ENCODE data around the gene FOXP4.

The FOXP4 gene

DNA sequence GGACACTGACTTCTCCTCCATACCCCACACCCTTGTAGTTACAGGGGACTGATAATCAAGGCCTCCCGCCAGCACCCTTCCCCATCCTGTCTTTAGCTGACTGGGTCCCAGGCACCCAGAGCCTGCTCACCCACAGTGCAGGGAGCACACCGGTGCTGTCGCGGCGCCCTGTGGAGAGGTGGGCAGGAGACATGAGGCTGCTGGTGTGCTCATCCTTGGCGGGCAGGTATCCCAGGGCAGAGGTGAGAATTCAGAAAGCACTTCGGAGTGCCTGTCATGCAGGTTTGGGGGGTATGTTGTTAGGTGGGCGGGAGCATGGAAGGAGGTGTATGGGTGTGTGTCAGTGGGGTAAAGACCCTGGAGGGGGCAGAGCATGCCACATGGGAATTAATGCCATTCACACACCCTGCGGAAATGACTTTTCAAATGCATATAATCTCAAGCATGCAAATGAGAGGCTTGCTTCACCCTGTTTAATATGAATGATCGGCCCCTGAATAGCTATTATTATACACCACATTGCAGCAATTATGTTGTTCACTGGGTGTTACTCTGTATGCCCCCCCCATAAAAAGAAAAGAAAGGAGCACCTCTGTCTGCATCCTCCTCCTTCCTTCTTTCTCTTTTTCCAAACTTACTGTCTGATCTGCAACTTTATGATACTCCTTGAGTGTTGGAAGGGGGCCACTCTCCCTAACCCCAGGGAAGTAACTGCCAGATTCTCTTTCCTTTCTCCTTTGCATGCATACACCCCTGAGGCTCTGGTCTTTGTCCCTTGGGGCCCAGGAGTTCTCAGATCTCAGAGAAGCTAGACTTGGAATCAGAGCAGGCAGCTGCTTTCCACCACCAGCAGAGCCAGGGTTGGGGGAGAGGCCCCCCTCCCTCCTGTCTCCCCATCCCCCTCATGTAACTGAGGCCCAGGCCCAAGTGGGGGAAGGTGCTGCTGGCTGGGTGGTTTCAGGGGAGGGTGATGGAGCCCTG is 16.0 kb downstream of the FOXP4 start:
- no peak overlapping the region for H3K27ac ChIP-seq

DNA sequence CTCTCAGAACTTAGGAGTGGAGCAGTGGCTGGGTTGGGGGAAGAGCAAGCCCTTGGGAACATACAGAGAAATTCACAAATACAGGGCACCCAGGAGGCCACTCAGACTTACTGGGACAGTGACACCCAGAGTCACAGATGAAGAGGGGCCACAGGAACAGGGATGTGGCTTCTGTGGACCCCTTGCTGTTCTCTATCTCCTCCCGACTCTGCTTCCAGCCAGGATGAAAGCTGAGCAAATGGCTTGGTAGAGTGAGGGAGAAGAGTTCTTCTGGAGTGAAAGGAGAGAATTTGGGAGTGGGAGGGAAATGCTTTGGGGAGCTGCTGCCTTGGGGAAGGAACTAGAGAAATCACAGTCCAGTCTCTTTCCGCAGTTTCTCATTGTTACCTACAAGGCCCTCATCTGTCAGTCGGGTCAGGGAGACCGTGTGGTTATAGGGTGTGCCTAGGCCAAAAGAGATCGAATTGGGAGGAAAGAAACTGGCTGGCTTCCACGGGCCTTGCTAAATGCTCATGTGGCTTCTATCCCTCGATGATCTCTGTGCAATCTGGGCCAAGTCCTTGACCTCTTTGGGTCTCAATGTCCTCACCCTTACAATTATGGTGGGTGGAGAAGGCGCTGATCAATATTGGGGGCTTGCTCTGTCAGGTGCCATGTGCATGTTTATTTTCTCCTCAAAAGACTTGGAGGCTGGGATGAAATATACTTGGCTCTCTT is 17.0 kb downstream of the FOXP4 start:
- H3K27ac ChIP-seq, result no peak overlapping the region
- DNase-seq (ENCODE audit: low read depth, low spot score), result no peak

More for the DNA sequence above, 16.0 kb downstream of the FOXP4 start:
- DNase-seq (ENCODE audit: low read depth, low spot score), result no peak

DNA sequence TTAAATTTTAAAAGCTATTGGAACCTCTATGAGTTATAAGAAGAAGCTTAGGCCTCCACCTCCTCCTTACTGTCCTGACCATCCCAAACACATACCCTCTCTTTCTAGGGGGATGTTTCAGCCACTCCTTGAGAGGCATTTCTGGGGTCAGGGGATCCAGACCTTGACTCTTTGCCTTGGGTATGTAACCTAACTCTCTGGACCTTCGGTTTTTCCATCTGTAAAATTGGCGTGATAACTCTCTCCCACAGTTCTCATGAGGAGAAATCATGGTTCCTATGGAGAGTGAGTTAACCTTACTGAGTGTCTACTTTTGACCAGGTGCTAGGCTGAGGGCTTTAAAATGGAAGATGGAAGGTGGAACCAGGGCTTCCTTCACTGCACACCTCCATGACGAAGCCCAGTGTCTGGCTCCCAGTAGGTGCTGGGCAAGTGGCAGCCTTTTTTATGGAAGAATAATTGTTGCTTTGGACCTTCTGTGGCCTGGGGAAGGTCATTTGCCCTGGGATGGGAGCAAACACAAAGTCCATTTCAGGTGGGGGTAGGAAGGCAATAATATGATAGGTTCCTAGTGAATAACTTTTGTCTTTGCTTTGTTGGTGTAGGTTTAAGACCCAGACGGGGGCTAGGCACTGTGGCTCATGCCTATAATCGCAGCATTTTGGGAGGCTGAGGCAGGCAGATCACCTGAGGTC is 18.4 kb downstream of the FOXP4 start:
- no peak for DNase-seq (ENCODE audit: low read depth, low spot score)
- H3K27ac ChIP-seq, result no peak overlapping the region

DNA sequence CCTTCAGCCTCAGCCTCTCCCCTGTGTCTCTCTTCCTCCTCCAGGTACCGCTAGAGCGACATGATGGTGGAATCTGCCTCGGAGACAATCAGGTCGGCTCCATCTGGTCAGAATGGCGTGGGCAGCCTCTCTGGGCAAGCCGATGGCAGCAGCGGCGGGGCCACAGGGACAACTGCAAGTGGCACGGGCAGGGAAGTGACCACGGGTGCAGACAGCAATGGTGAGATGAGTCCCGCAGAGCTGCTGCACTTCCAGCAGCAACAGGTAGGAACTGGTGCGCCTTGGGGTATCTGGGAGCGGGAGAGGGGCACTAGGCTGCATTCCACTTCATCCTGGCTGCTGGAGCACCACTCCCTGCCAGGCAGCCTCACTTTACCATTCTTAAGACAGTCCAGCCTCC is 19.5 kb downstream of the FOXP4 start:
- no peak overlapping the region for H3K27ac ChIP-seq
- DNase-seq (ENCODE audit: low read depth, low spot score), result no peak

DNA sequence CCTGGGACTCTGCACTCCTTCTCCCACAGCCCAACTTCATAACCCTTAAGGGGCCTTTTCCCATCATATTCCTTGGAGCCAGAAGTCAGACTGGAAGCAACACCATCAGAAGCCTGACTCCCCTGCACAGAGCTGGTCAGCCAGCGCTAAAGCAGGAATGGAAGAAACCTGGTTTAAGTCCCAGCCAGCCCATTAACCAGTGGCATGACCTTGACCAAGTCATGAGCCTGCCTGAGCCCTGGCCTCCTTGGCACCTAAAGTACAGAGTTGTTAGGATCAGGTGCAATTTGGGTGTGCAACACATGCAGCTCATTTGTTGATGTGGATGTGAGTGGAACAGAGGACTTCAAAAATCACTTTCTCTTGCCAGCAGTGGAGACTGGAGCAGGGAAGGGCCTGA is 20.8 kb downstream of the FOXP4 start:
- DNase-seq (ENCODE audit: low read depth, low spot score), result no peak
- no peak overlapping the region for H3K27ac ChIP-seq

DNA sequence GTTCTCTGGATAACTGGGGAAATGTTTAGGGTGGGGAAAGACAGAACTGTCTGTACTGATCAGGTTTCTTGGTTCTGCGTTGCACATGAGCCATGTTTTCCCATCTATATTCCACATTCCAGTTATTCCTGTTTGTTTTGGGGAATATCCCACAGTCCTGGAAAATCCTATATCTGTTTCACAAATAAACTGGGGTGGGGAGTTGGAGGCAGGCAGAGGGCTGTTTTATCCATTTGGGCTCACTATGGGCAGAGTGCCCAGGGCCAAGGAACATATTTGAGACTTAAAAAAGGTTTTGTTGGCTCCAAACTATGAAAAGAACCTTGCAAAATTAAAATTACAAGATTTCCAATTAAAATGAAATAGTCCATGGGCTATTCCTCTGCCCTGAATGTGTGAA is 21.5 kb downstream of the FOXP4 start:
- H3K27ac ChIP-seq, result no peak overlapping the region
- DNase-seq (ENCODE audit: low read depth, low spot score), result no peak

DNA sequence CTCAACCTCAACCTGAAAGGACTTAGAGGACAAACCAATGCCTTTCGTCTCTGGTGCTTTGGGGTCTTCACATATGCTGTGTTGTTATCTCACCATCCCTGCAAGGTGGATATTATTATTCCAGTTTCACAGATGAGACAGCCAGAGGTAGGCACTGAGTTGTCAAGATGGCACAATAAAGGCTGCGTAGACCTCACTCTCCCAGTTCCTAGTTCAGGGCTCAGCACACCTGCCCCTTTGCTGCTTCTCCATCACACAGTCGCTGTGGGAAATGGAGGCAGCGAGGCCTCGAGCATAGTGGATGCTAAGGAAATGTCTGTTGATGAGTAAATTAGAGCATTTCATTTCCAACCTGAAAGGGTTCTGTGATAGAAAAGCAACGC is 22.0 kb downstream of the FOXP4 start:
- DNase-seq (ENCODE audit: low read depth, low spot score), result no peak
- no peak overlapping the region for H3K27ac ChIP-seq

DNA sequence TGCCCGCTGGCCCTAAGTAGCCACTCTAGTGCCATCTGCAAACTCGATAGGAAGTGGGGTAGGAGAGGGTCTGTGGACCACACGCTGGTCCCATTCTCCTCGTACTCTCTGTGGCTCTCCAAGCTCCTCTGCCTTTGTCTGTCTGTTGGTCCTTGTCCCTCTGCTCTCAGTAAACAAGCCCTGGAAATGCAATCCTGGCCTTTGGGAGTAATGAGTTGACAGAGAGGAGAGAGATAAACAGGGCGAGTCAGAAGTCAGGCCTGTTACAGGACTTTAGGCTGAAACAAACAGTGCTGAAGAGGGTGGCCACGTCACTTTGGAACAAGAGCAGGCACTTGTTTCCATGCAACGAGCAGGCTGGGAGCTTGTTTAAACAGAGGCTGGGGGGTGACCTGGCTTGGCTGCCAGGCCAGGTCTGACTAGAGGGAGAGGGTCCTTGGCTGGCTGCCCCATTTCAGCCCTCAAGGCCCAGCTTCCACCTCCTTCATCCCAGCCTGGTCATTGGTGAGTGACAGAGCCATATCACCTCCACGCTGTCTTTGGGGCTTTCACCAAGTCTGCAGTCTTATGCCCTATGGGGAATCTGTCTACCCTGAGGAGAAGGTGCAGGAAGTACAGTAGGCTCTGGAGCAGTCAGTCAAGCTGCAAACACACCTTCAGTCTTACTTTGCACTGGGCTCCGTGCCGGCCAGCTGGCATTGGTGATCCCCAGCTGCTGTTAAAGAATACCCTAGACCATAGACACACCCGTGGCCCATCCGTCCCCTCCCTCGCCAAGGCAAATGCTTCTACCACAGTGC is 22.6 kb downstream of the FOXP4 start:
- DNase-seq (ENCODE audit: low read depth, low spot score), result no peak
- no peak overlapping the region for H3K27ac ChIP-seq

DNA sequence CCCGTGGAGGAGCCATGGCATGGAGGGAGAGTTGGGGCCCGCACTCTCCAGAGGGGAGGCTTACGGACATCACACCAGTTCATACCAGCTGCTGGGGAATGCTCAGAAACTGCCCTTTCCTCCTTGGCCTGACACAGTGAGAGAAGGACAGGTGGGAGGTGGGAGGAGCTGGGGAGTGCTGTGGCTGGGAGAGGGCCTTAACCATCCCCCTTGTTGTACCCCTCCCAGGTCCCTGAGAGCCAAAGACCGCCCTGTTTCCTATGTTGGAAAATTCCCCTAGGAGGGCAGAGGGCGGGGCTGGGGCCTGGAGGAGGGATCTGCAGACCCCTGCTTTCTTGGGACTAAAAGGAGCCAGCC is 24.1 kb downstream of the FOXP4 start:
- no peak overlapping the region for H3K27ac ChIP-seq
- DNase-seq (ENCODE audit: low read depth, low spot score), result no peak

DNA sequence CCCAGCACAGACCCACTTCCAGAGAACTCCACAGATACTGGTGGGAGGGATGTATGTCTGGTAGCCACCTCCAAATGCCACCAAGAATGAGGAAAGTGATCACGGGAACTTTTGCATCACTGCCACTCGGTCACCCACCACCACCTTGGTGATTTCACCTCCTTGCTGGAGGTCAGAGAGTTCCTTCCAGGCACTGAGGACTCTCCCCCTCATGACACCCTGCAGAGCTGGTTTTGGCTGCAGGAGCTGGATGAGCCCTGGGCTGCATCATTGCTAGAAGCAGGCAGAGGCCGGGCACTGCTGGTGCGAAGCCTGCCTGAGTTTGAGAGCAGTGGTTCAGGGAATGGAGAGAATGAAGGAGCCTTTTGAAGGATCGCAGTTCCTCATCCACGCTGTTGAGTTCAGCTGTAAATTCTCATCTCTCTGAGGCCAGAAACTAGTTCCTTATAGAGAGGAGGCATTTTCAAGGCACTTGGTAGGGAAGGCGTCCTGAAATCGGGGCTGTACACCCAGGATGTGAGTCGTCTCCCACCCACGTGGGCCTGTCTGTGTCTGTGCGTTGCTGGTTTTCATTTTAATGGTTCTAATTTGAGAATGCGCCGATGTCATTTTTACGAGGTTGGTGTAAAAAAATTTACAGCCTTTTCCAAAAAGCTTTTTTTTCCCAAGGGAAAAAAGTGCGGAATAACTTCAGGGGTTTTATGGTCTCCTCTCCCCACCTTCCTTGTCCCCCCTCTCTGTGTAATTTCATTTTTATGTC is 25.0 kb downstream of the FOXP4 start:
- no peak overlapping the region for H3K27ac ChIP-seq
- no peak for DNase-seq (ENCODE audit: low read depth, low spot score)

DNA sequence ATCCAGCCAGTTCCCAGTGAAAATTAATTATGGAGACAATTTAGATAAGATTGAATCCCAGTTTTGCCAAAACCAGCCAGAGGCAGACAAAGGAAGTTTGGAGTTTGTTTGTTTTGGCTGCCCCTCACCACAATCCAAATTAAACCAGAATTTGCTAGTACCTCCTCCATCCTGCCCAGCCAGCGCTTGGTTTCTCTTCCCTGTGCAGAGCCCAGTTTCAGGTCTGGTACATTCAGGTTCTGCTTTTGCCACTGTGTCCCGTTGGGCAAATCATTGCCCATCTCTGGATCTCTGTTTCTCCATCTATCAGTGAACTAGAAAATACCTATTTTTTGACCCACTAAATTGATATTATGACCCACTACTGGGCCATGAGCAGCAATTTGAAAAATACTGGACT is 26.4 kb downstream of the FOXP4 start:
- no peak overlapping the region for H3K27ac ChIP-seq
- no peak for DNase-seq (ENCODE audit: low read depth, low spot score)

DNA sequence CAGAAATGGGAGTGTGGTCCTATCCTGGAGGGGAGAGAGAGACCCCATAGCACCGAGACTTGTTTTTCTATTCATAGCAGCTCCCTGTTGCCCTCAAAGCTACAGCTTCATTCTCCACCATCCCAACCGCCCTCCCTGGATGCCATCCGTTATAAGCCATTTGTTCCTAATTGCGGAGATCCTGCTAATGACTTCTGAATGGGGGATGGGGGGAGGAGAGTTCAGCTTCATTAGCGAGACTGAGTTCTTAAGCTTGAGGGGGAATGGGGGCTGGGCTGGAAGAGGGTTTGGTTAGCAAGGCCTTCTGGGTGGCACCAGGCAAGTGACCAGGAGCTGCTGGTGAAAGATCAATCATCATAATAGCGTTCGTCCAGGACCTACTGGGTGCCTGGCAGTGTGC is 27.1 kb downstream of the FOXP4 start:
- DNase-seq (ENCODE audit: low read depth, low spot score), result no peak

DNA sequence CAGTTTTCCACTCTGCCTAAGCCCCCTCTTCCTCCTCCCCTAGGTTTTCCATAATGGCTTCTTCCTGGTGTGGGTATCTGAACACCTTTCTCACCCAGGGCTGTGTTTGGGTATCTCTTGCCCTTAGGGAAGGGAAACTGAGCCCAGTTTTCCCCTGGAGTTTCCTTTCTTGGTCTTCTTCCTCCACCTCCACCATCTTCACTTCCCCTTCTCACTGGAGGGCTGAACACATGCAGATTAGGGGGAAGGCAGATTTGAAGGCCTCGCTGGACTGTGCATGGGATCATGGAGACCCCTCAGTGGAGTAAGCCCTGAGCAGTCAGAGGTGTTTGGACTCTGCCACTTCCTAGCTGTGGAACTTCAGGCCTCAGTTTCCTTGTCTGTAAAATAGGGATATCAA is 27.8 kb downstream of the FOXP4 start:
- DNase-seq (ENCODE audit: low read depth, low spot score), result no peak
- H3K27ac ChIP-seq, result no peak overlapping the region

More for the DNA sequence above, 27.1 kb downstream of the FOXP4 start:
- no peak overlapping the region for H3K27ac ChIP-seq

DNA sequence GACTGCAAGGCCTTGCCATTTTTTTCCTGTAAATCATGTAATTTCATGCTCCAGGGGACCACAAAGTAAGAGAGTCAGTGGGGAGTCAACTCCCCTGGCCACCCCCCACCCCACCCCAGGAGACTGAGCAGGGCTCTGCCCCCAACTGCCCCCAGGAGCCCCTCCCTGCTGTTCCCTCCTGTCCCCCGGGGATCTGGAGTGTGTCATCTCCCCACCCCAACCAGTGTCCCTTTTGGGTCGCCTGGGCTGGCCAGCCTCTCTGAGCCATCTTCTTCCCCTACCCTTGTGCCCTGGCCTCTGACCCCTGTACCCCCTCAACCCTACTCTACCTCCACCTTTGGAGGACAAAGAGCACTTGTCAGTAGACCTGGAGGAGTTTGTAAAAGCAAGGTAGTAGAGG is 29.4 kb downstream of the FOXP4 start:
- H3K27ac ChIP-seq, result no peak overlapping the region
- DNase-seq (ENCODE audit: low read depth, low spot score), result no peak

DNA sequence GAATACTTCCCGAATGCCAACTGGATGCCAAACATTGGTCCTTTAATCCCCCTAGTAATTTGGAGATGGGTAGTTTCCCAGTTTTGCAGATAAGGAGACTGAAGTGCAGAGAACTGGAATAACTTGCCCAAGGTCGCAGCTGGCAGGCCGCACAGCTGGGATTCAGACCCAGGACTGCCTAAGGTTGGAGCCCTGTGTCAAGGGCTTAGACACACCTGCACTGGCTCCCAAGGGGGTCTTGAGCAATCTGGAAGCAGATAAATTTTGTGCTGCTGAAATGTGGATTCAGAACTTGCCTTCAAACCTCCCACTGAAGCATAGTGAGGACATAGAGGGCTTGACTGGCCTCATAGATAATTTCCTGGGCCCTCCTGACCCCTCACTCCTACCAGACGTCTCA is 30.5 kb downstream of the FOXP4 start:
- DNase-seq (ENCODE audit: low read depth, low spot score), result no peak
- no peak overlapping the region for H3K27ac ChIP-seq

DNA sequence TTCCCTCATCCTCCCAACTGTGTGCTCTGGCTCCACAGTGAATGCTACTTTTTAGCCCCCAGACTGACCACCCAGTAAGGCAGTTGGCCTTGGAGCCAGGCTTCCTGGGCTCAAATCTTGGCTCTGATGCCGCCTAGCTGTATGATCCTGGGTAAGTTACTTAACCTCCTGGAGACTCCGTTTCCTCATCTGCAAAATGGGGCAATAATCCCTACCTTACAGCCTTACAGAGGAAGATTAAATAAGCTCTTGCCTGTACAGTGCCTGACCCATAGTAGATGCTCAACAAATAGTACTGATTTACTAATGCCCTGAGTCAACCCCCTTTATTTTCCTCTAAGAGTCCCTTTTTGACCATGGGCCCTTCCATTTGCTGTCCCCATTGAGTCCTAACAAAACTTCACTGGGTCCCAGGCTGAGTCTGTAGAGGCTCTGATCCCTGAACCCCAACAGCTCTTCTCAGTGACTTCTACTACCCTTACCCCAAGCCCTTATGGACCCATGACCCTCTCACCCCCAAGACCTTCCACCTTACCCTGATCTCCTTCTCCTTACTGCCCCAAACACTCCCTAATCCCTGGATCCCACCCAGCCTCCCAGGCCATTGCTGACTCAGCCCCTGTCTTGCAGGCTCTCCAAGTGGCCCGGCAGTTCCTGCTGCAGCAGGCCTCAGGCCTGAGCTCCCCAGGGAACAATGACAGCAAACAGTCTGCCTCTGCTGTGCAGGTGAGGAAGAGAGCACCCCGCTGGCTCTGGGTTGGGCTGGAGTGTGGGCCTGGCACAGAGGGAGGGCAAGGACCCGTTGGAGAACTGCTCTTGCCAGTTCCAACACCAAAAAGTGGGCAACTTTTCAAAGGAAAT is 31.4 kb downstream of the FOXP4 start:
- no peak for DNase-seq (ENCODE audit: low read depth, low spot score)
- no peak overlapping the region for H3K27ac ChIP-seq

DNA sequence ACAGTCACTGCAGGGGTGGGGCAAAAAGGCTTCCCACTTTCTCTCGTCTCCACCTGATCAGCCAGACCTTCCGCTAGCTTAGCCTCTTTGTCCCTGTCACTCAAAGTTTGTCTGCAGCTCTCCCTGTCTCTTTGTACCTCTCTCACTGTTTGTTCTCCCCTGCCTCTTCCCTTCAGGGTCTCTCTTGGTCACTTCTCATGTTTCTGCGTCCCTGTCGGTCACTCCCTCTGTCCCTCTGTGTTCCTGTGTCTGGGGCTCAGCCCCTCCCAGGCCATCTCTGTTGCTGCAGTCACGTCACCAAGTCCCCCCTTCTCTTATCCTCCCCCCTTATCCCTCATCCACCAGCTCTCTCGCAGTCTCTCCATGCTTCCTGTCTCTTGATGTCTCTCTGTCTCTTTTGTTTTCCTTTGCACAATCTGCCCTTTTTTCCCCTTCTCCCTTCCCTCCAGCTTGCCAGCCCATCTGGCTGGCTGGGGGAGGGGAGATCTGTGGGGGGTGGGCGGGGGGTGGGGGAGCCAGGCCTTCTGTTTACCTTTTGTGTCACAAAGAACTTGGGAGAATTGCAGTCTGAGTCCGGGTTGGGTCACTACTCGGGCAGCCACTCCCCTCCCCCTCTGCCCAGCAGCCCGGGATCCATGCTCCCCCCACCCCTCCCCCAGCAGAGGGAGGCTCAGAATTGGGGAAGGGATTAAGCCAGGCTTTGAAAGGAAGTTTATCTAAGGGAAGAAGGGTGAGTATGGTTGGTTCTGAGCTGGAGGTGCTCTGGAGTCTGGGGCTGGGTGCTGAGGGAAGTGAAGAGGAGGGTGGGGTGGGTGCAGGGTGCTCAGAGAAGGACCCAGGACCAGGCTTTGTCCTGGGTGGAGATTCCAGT is 32.3 kb downstream of the FOXP4 start:
- DNase-seq (ENCODE audit: low read depth, low spot score), result no peak
- H3K27ac ChIP-seq, result no peak overlapping the region
